Testis (tissue), 2 donors: ENCODE measurements around the gene RAMP1.

ENCODE experiments used
- POLR2A ChIP-seq: fragments of 450-650 bp; IDR thresholded peaks from one replicate; pipeline ENCODE4 v1.6.1; 2017; ENCODE audit warnings: antibody characterized with exemption, mild to moderate bottlenecking, moderate library complexity
- TF ChIP-seq, protein P1 (sequence below), 3 experiments: fragments of 450-650 bp in 2 of 3; fragments of 200-600 bp in 1 of 3; sonication (generic) in 1 of 3; IDR thresholded peaks; one replicate each; pipeline ENCODE4 v1.5.1; 2016 to 2019; ENCODE audit warnings: antibody characterized with exemption in 3 of 3, mild to moderate bottlenecking in 2 of 3, moderate library complexity in 1 of 3

DNA sequence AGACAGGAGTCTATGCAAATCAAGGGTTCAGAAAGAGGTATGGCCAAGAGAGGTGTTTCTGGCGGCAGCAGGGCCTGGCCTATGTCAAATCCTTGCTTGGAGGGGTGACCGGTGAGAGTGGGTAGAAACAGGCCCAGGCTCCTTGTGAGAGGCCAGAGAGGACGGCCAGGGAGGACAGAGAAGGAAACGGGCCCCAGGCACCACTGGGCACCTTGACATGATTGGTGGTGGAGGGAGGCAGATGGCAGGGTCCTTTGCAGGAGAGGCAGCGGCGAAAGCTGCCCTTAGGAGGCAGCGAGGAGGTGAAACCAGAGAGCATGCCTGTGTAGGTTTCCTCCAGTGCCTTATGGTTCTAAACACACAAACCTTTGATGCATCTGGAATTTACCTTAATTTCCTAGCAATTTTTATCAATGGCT lies 6.2 kb downstream of the RAMP1 start:
- TF ChIP-seq, protein P1, sequence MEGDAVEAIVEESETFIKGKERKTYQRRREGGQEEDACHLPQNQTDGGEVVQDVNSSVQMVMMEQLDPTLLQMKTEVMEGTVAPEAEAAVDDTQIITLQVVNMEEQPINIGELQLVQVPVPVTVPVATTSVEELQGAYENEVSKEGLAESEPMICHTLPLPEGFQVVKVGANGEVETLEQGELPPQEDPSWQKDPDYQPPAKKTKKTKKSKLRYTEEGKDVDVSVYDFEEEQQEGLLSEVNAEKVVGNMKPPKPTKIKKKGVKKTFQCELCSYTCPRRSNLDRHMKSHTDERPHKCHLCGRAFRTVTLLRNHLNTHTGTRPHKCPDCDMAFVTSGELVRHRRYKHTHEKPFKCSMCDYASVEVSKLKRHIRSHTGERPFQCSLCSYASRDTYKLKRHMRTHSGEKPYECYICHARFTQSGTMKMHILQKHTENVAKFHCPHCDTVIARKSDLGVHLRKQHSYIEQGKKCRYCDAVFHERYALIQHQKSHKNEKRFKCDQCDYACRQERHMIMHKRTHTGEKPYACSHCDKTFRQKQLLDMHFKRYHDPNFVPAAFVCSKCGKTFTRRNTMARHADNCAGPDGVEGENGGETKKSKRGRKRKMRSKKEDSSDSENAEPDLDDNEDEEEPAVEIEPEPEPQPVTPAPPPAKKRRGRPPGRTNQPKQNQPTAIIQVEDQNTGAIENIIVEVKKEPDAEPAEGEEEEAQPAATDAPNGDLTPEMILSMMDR (IDR thresholded peaks at IDR 0.05): no peak
- no peak for TF ChIP-seq POLR2A
